HG03342 (cell line): Measurements from ENCODE around the gene STK32B.
"Not testable (repeated sequence)": the region's sequence is repeated elsewhere in the genome, so short reads cannot be mapped to it uniquely, and the experiment has no call there.

Source experiments
- ATAC-seq: cut with Tn5 transposase; IDR thresholded peaks from one replicate; pipeline ENCODE4 v1.9.1; 2021; ENCODE audit warnings: mild to moderate bottlenecking, moderate library complexity; ENCODE audit not compliant: unreplicated experiment

STK32B gene

DNA sequence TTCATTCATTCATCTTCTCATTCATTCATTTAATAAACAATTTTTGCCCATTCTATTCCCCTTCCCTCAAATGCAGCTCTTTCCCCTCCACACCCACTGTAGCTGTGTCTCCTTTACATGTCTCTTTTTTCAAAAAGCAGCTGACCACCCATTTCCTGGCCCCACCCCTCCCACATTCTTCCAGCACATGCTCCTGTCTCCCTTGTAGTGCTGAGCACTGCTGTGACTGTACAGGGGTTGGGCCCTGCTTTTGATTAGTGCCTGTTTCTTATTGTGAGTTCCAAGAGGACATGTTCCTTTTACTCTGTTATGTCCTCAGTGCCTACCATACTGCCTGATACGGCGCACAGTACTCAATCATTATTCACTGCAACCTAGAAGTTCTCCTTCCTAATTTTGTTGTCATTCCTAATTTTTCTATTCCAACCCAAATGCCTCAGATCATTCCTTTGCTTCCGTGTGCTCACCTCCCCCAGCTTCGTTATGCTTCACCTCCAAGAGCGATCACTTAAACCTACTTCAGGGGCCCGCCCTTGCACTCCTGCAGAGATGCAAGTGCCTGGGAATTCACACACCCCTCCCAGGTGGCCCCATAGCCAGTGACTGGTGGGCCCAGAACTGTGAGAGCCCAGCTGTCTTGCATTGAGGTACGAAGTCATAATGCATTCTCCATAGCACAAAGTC is 152.2 kb downstream of the STK32B start:
- ATAC-seq = no peak

DNA sequence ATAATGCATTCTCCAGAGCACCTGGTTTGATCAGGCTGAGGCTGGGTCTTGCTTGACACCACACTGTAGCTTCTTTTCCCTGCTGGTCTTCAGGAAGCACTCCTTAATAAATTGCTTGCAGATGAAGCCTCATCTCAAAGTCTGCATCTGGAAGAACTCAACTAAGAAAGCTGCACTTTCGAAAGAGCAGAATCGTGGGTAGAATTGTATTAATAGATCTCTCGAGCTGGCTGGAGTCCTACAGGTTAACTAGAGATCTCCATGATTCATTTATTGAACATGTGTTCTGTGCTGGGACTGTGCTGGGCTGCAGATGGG is 152.7 kb downstream of the STK32B start:
- ATAC-seq = no peak

- no peak for ATAC-seq
These were observed 153.5 kb downstream of the STK32B start for GRCh38 chr4:5204781-5205180.

DNA sequence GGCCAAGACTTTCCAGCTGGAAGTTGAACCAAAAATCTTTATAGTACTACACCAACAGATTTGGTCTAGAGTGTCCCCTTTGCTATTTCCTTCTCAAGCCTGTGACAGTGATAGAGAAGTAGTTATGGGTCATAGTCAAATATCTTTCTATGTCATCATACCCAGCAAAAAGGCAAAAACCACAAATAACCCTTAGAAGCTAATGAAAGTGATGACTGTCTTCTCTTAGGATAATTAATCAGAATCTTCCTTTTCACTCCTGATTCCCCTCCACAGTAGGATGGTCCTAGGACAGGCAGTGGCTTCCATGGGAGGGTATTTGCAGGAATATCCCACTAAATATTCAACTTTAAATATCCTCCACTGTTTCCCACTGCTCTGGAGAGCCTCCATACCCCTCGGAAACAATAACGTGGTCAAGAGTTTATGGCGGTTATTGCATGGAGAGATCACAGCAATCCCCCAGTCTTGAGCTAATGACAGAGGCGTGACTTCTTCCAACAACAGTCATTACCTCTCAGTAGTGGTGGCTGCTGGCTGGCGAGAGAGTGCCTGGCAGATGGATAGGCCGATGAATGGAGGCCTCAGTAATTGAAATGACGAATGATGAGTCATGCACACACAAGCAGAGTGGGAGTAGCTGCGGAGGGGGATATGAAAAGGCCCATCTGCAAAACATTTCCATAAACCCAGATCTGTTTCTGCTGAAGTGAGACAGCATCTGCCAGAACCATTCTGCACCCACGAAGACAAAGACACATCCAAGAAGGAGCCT is 154.9 kb downstream of the STK32B start:
- no peak for ATAC-seq

GRCh38 chr4:5209862-5210261 is 158.6 kb downstream of the STK32B start:
- no peak for ATAC-seq

DNA sequence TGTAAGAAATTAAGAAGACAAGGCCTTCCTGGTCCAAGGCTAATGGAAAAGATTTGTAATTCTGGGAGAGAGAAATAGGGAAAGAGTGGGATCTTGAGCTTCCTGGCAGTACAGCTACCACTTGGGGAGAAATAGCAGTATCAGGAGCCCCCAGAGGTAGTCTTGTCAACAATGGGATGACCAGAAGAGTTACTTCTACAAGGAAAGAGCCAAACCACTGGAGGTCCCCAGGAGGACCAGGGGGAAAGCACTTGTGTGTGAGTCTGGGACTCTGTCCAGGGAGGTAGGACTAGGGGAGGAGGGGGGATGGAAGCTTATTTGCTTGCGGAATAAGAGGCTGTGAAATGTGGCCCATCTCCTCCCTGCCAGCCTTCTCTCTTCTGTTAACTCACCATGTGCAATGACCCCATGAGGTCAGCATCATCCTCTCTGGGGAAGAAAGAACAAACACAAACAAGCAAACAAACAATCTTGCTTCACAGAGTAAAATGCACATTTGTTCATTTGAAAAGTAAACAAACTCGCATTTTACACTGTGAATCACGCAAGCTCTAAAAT is 160.1 kb downstream of the STK32B start:
- ATAC-seq = no peak

GRCh38 chr4:5212255-5213013 is 161.2 kb downstream of the STK32B start:
- ATAC-seq = no peak

GRCh38 chr4:5213087-5213595 is 161.9 kb downstream of the STK32B start:
- no peak for ATAC-seq

DNA sequence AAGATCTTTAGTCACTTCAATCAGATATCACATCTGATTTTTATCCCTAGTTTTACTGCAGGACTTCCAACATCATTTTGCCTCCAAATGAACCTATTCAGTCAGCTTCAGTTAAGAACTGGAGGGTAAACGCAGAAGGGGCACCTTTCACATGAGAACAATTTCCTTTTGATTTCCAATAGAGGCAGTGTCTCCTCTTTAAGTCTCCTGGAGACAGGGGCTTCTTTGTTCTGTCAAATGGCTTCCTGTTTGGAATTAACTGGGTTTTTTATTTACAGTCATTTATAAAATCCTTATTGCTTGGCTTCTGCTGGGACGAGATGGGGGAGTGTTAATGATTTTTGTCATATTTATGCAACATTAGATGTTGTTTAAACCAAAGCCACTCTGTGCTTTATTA is 164.0 kb downstream of the STK32B start:
- no peak for ATAC-seq

- ATAC-seq = no peak
These were observed 166.1 kb downstream of the STK32B start for GRCh38 chr4:5217421-5217820.

DNA sequence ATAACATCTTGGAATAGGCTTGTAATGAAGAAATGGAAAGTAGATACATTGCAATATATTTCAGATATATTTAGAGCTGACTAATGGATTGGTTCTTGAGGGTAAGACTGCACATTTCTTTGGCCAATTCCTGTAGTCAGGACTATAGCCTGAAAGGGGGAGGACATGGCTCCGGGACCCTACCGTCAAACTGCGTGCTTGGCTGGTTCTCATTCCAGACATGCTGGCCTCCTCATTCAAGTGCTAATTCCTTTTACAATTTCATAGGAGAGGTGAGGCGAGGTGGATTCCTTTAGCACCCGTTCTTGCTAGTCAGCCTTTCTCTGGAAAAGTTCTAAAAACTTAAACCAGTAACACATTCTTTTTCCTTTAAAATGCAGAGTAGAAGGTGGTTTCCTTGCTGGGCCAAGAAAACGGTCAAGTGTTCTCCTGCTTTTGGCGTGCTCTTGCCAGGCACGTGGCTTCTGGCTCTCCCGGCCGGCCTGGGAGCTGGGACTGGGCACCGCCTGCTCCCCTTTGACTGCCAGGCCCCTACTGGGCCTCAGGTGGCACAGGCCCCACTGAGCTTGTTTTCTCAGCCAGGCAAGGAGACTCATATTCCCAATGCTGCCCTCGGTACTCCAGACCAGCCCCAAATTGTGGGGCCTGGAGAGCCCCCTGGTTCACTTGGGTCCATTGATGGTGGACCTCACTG is 167.2 kb downstream of the STK32B start:
- ATAC-seq = no peak

GRCh38 chr4:5220028-5220427 is 168.7 kb downstream of the STK32B start:
- no peak for ATAC-seq

GRCh38 chr4:5222047-5222446 is 170.8 kb downstream of the STK32B start:
- no peak for ATAC-seq

DNA sequence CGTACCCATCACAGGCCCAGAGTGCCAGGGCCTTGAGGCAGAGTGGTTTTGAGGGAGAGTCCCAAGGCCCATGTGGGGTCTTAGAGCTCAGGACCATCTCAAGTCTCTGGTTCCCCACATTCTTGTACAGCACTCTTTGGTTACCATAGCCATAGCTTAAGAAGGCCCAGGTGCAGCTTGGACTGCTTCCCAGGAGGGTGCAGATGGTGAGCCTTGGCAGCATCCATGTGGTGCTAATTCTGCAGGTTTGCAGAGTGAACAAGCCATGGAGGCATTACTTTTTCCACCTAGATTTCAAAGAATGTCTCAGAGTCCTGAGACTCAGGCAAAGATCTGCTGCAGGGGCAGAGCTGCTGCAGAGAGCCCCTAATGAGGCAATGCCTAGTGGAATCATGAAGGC is 171.7 kb downstream of the STK32B start:
- ATAC-seq = no peak

DNA sequence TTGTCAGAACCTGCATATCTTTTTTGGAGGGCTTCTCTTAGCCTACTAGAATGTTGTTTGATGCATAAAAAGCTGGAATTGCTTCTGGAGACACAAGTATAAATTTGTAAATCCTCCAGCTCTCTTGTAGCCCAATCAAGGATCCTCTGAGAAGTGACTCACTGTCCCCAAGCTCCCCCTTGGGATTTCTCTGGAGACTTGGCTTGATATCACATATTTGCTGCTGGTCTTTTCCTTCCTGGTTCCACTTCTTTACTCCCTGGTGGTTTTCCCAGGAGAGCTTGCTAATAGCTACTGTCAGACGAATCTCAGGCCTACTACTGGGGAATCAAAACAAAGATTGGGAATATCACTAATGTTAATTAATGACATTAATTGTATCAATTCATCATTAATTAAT is 173.1 kb downstream of the STK32B start:
- no peak for ATAC-seq

- ATAC-seq = no peak
These were observed 181.3 kb downstream of the STK32B start for GRCh38 chr4:5232549-5232948.

- no peak for ATAC-seq
These were observed 185.9 kb downstream of the STK32B start for GRCh38 chr4:5237086-5237660.

GRCh38 chr4:5238173-5238572 is 186.9 kb downstream of the STK32B start:
- ATAC-seq = no peak

GRCh38 chr4:5247061-5247460 is 195.8 kb downstream of the STK32B start:
- not testable (repeated sequence) for ATAC-seq

GRCh38 chr4:5247735-5248134 is 196.5 kb downstream of the STK32B start:
- ATAC-seq = no peak
